ENCODE results near the gene MTIF3. TPM values are rescaled to one million over a fixed set of nuclear protein-coding genes. Genes with fewer than 3 reads are reported as not detected.

MTIF3 gene
- total RNA-seq, 6 experiments from 2014 or later: 26.4 to 39.4 (median 33.2) TPM

DNA sequence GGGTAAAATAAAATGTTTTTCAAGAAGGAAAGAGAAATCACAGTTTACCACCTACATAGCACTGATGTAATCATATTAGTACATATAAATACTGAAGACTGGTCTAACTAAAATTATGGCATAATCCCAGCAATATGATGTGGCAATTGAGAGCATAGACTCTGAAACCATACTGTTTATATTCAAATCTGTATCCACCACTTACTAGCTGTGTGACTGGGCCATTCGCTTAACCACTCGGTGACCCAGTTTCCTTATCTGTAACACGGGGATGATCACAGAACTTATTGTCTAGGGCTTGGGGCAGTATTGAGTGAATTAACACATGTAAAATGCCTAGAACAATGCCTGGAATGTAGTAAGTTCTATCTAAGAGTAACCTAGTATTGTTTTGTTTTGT lies 39.0 kb downstream of the MTIF3 start:
- Mint-ChIP-seq H3K4me1 (ENCODE audit: low read depth) (no peaks in the 10 kb centered on the region), H3K36me3 (ENCODE audit: low read depth) (no peaks in the 10 kb centered on the region)

DNA sequence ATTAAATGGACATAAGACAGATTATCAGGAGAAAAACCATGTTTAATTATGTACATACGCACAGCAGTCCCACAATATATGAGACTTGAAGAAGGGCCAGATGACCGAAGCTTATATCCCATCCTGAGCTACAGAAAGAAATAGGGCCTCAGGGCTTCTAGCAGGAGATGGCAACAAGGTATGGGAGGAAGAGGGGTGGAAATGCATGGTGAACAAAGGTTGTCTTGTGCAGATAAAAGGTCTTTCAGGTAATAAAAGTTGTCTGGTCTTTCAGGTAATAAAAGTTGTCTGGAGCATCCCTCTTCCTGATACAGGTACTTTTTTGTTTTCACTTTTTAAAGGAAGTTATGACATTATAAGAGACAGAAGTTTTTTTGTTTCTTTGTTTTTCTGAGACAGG lies 41.4 kb downstream of the MTIF3 start:
- no peak for DNase-seq
- TF ChIP-seq, protein P1, sequence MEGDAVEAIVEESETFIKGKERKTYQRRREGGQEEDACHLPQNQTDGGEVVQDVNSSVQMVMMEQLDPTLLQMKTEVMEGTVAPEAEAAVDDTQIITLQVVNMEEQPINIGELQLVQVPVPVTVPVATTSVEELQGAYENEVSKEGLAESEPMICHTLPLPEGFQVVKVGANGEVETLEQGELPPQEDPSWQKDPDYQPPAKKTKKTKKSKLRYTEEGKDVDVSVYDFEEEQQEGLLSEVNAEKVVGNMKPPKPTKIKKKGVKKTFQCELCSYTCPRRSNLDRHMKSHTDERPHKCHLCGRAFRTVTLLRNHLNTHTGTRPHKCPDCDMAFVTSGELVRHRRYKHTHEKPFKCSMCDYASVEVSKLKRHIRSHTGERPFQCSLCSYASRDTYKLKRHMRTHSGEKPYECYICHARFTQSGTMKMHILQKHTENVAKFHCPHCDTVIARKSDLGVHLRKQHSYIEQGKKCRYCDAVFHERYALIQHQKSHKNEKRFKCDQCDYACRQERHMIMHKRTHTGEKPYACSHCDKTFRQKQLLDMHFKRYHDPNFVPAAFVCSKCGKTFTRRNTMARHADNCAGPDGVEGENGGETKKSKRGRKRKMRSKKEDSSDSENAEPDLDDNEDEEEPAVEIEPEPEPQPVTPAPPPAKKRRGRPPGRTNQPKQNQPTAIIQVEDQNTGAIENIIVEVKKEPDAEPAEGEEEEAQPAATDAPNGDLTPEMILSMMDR (IDR thresholded peaks at IDR 0.05): no peak
- Mint-ChIP-seq H3K27ac (no peak overlapping the region), H3K4me3 (no peak overlapping the region), H3K36me3 (ENCODE audit: low read depth) (no peaks in the 10 kb centered on the region), H3K4me1 (ENCODE audit: low read depth) (peaks cover 2% of the 10 kb centered on the region), H3K27me3 (ENCODE audit: insufficient read depth) (peaks cover 57% of the 10 kb centered on the region), H3K9me3 (peaks cover 4% of the 10 kb centered on the region)

More for the DNA sequence above, 39.0 kb downstream of the MTIF3 start:
- Mint-ChIP-seq H3K27ac (no peak overlapping the region), H3K27me3 (ENCODE audit: insufficient read depth) (peaks cover 67% of the 10 kb centered on the region), H3K4me3 (no peak overlapping the region), H3K9me3 (peaks cover 4% of the 10 kb centered on the region)
- no peak for DNase-seq
- TF ChIP-seq, protein P1 (IDR thresholded peaks at IDR 0.05): no peak

DNA sequence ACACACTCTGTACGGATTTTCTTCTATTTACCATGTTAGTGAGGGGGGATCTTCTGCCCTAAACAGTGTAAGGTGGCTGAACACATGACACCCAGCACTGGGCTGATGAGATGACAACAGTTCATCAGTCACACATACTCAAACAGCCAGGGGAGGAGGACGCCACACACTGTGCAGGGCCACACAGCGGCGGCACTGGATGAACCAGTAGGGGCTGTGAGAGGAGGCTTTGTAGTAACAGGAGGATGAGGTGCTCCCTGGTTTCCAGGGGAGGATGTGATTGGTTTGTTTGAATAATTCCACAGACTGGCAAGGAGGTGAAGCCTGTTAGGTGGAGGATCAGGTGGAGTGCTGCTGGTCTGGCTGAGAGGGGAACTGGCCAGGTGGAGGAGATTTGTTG lies 42.3 kb downstream of the MTIF3 start:
- Mint-ChIP-seq H3K27ac (no peak overlapping the region), H3K4me3 (no peak overlapping the region), H3K9me3 (peaks cover 4% of the 10 kb centered on the region), H3K4me1 (ENCODE audit: low read depth) (peaks cover 12% of the 10 kb centered on the region), H3K36me3 (ENCODE audit: low read depth) (no peaks in the 10 kb centered on the region), H3K27me3 (ENCODE audit: insufficient read depth) (peaks cover 51% of the 10 kb centered on the region)
- DNase-seq: no peak
- TF ChIP-seq, protein P1 (IDR thresholded peaks at IDR 0.05): no peak

DNA sequence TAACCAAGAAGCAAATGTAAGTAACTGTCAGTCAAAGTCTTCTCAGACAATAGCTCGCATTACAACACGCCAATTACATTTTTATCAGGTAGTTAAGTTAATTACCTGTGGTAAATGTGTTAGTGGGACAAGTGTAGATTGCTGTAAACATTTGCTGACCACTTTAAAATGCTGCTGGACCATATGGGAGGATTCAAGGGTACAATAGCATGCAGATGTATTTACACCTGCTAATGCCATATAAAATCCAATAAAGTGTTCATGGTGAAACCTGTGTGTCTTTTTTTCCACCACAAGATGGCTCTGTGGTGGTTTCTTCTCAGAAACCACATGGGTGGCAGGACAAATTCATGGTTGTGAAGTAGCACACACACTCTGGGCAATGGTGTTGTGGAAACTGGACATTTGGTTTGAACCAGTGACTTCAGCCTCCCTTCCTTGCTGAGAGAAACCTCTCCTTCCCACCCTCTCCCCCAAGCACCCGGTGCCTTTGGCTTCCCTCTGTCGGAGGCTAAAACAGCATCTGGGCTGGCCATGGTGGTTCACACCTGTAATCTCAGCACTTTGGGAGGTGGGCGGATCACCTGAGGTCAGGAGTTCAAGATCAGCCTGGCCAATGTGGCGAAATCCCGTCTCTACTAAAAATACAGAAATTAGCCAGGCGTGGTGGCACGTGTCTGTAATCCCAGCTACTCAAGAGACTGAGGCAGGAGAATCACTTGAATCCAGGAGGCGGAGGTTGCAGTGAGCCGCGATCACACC lies 44.0 kb downstream of the MTIF3 start:
- Mint-ChIP-seq H3K27me3 (ENCODE audit: insufficient read depth) (peaks cover 40% of the 10 kb centered on the region), H3K9me3 (peaks cover 4% of the 10 kb centered on the region), H3K4me3 (no peak overlapping the region), H3K36me3 (ENCODE audit: low read depth) (no peaks in the 10 kb centered on the region), H3K4me1 (ENCODE audit: low read depth) (peaks cover 16% of the 10 kb centered on the region), H3K27ac (no peak overlapping the region)
- TF ChIP-seq, protein P1 (IDR thresholded peaks at IDR 0.05): peak; percentile 76
- DNase-seq: peak; percentile 26

DNA sequence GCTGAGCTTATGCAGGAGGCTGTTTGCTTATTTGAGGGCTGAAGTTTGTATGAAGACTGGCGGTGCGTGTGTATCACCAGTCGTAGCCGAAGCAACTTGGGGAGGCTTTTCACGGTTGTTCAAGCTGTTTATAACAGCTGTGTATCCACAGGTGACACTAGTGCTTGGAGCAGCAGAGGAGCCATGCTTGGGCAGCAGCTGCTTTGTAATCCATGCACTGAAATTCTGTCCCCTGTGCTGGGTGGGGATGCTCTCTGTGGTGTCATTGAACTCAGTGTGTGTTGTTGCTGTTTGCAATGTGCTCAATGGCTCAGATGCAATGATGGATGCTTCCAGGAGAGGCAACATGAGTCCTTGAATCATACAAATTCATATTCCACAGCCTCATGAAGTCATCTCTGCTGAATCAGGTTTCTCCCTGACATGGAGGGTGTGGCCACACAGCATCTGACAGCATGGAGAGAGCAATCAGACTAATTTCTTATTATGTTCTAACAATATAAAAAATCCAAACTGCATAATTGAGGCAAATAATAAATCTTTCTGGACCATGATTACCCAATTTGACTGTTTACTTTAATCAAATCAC lies 44.7 kb downstream of the MTIF3 start:
- H3K9me3 Mint-ChIP-seq: peaks cover 4% of the 10 kb centered on the region
- peaks cover 37% of the 10 kb centered on the region for H3K27me3 Mint-ChIP-seq (ENCODE audit: insufficient read depth)
- H3K4me3 Mint-ChIP-seq: no peak overlapping the region
- no peaks in the 10 kb centered on the region for H3K36me3 Mint-ChIP-seq (ENCODE audit: low read depth)
- peaks cover 16% of the 10 kb centered on the region for H3K4me1 Mint-ChIP-seq (ENCODE audit: low read depth)
- TF ChIP-seq, protein P1 (IDR thresholded peaks at IDR 0.05): no peak
- no peak for DNase-seq
- no peak overlapping the region for H3K27ac Mint-ChIP-seq
